GM10248 (cell line): ENCODE data around the gene AGBL3.

Experiments
- CTCF ChIA-PET: fragments of 300-600 bp; sonication (Branson Sonifier 250); formaldehyde crosslinking; extraction: SDS; loops from one replicate; lab custom pipeline; 2021; ENCODE audit warnings: antibody characterized with exemption; lab: Yijun Ruan, JAX
- POLR2A ChIA-PET: fragments of 350-650 bp; sonication (Branson Sonifier 250); formaldehyde crosslinking; extraction: SDS; loops from one replicate; lab custom pipeline; 2020; ENCODE audit warnings: antibody characterized with exemption; lab: Yijun Ruan, JAX
- DNase-seq: peaks from one replicate; pipeline ENCODE4 v3.0.0; 2012; ENCODE audit errors: extremely low spot score
- TF ChIP-seq, protein P1 (sequence below): IDR thresholded peaks from 2 replicates; pipeline ENCODE4 v1.5.1; 2012; ENCODE audit warnings: mild to moderate bottlenecking, low read depth; ENCODE audit errors: extremely low read depth, missing control alignments, control extremely low read depth

Gene AGBL3

GRCh38 chr7:134985894-134986362 lies 380 bp upstream of the AGBL3 start:
- TF ChIP-seq, protein P1, sequence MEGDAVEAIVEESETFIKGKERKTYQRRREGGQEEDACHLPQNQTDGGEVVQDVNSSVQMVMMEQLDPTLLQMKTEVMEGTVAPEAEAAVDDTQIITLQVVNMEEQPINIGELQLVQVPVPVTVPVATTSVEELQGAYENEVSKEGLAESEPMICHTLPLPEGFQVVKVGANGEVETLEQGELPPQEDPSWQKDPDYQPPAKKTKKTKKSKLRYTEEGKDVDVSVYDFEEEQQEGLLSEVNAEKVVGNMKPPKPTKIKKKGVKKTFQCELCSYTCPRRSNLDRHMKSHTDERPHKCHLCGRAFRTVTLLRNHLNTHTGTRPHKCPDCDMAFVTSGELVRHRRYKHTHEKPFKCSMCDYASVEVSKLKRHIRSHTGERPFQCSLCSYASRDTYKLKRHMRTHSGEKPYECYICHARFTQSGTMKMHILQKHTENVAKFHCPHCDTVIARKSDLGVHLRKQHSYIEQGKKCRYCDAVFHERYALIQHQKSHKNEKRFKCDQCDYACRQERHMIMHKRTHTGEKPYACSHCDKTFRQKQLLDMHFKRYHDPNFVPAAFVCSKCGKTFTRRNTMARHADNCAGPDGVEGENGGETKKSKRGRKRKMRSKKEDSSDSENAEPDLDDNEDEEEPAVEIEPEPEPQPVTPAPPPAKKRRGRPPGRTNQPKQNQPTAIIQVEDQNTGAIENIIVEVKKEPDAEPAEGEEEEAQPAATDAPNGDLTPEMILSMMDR, result peak; percentile 18
- no peak for DNase-seq
- ChIA-PET POLR2A (no interaction called here), CTCF (interaction anchor here (0.8 to 4.8 kb wide), 29 partner anchors 10 to 350 kb away, joined by 3 to 40 read pairs (median 5); partner anchors contain the start of genes CYREN and TMEM140)

GRCh38 chr7:134988161-134988560 lies 1.9 kb downstream of the AGBL3 start:
- ChIA-PET POLR2A (interaction anchor here (0.6 kb wide), 1 partner anchor 219 kb away, joined by 4 read pairs; no protein-coding TSS in a partner anchor), CTCF (interaction anchor here (1.1 to 4.8 kb wide), 12 partner anchors 8 to 298 kb away, joined by 3 to 40 read pairs (median 8); partner anchors contain the start of genes CYREN and TMEM140)
- no peak for DNase-seq
- TF ChIP-seq, protein P1, result no peak

DNA sequence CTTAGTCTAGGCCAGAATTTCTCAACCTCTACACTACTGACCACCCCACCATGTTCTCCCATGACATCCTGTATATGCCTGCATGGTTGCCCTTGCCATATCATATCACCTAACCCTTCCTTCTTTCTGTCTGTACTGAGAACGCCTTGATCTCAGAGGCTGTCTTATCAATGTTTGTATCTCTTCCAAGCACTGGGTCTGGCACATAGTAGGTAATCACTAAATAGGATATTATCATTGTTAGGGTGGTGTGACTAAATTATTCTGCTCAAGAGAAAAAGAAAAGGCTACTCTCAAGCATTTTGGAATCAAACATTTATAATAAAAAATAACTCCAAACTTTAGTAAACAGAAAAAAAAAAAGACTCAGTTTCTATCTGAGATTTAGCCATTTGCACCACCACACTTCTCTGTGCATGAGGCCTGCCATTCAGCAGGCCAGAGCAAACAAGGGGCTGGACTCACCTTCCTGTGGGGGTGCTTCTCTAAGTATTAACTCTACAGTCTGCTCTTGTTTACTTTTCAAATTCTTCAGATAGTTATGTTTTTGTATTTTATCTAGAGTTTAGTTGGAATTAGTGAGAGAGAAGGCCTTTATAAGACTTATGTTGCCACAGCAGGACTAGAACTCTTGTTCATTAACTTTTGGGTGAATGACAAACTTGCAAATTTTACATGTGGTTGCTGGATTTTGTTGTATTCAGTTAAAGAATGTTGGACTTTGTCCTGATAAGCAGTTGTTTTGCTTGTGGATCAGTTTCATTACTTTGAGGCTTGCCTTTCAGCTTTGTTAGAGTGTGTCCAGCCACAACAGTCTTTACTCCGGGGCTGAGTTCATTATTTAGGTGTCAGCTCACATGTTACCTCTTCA lies 5.4 kb downstream of the AGBL3 start:
- no peak for DNase-seq
- ChIA-PET CTCF (interaction anchor here (1.0 to 3.1 kb wide), 5 partner anchors 63 to 358 kb away, joined by 3 to 11 read pairs (median 4); partner anchors contain the start of gene CYREN), POLR2A (no interaction called here)
- TF ChIP-seq, protein P1, result no peak

DNA sequence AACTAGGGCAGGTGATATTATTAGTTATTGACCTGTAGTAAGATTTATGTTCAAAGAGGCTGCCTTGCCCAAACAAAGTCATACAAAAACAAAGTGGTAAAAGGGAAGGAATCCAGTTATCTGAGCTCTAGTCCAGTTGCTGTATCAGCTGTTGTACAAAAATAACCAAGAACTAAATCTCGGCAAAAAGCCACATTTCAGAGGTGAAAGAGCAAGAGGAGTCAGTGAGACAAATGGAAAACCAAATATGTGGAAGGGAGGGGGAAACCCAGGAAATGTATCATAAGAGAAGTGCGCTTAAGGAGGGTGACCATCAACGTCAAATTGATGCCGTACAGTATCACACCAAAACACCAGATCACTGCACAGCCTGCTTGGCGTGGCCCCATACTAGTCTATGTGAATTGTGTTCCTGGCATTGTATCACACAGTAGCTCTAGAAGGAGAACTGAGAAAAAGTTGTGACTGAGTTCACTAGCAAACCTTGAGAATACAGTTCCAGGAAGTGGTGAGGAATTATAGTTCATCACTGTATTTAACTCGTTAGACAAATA lies 6.4 kb downstream of the AGBL3 start:
- POLR2A ChIA-PET, result no interaction called here
- TF ChIP-seq, protein P1, result no peak

DNA sequence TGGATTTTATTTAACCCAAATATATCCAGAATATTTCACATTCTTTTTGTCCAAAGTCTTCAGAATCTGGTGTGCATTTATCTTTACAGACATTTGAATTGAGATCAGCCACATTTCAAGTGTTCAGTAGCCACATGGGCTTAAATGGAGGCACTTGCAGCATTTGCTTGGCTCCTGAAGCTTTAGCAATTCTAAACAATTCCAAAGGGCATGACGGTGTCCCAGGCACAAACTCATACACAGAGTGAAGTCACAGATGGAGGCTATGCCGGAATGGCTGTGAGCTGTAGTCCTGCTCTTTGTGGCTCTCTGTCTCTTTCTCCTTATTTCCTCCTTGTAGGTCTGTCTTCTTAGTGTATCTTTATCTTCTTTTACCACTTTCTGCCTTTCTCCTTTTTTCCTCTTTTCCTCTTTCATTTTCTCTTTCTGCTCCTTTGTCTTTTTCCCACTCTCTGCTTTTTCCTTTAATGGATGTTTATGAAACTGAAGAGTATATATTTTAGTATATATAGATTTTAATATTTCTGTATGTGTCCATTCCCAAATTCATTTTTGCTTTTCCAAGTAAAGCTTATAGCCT lies 7.7 kb downstream of the AGBL3 start:
- CTCF ChIA-PET, result interaction anchor here (3.1 kb wide), 1 partner anchor 175 kb away, joined by 11 read pairs; no protein-coding TSS in a partner anchor
- no peak for DNase-seq
- POLR2A ChIA-PET, result interaction anchor here (1.9 kb wide), 1 partner anchor 154 kb away, joined by 7 read pairs; the partner anchor contains the start of gene TMEM140
- TF ChIP-seq, protein P1, result no peak

More for the DNA sequence above, 6.4 kb downstream of the AGBL3 start:
- DNase-seq, result peak; percentile 61
- CTCF ChIA-PET, result interaction anchor here (0.6 to 3.1 kb wide), 5 partner anchors 34 to 212 kb away, joined by 3 to 11 read pairs (median 4); partner anchors contain the start of gene CYREN
